ENCODE results near the gene TEX50. TPM values are rescaled to one million over a fixed set of nuclear protein-coding genes. Genes with fewer than 3 reads are reported as not detected.
"Not testable (repeated sequence)": the region's sequence is repeated elsewhere in the genome, so short reads cannot be mapped to it uniquely, and the experiment has no call there.

Gene TEX50, protein sequence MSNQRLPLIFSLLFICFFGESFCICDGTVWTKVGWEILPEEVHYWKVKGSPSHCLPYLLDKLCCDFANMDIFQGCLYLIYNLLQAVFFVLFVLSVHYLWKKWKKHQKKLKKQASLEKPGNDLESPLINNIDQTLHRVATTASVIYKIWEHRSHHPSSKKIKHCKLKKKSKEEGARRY
- polyA plus RNA-seq (2011; rRNA removed) (not detected in 2 replicates), polyA minus RNA-seq (2011; rRNA and poly(A)+ RNA removed) (not detected in 2 replicates)

DNA sequence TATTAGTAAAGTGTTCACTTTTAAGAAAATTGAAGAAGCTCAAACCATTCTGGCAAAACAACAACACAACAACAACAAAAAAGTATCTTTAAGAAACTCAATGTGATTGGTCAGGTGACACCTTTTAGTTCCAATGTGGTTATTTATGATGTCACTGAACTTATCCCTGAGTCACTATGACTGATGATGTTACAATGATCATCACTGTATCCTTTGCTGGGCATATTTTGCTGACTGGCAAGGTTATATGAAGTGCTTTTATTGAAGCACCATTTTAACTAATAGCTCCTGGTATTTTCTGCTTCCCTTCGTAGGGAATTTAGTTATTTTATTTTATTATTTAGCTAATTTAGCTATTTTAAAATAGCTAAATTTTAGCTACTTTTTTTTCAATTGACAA, at the start of gene TEX50:
TSS of gene TEX50 (plus strand) at position 223 of the 400 bp plus-strand sequence. CDS start 184 bp downstream, outside the sequence.
- TF ChIP-seq, protein P1, sequence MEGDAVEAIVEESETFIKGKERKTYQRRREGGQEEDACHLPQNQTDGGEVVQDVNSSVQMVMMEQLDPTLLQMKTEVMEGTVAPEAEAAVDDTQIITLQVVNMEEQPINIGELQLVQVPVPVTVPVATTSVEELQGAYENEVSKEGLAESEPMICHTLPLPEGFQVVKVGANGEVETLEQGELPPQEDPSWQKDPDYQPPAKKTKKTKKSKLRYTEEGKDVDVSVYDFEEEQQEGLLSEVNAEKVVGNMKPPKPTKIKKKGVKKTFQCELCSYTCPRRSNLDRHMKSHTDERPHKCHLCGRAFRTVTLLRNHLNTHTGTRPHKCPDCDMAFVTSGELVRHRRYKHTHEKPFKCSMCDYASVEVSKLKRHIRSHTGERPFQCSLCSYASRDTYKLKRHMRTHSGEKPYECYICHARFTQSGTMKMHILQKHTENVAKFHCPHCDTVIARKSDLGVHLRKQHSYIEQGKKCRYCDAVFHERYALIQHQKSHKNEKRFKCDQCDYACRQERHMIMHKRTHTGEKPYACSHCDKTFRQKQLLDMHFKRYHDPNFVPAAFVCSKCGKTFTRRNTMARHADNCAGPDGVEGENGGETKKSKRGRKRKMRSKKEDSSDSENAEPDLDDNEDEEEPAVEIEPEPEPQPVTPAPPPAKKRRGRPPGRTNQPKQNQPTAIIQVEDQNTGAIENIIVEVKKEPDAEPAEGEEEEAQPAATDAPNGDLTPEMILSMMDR (IDR thresholded peaks at IDR 0.05; ENCODE audit: low read depth, low read length), result no peak
- H3K27ac ChIP-seq (ENCODE audit: low read depth, low read length), result no peak within 1 kb of the TSS
- no peak for DNase-seq (ENCODE audit: low read depth, low spot score)
- ChIA-PET CTCF (interaction anchor here (0.9 kb wide), 1 partner anchor 893 kb away, joined by 3 read pairs; no protein-coding TSS in a partner anchor), POLR2A (no interaction called here)
- H3K27me3 ChIP-seq (ENCODE audit: control insufficient read depth, insufficient read depth, low read length), result no peaks in the 10 kb centered on the region
- peaks cover 10% of the 10 kb centered on the region for H3K9me3 ChIP-seq (ENCODE audit: control insufficient read depth, insufficient read depth, low read length)
- no peak within 1 kb of the TSS for H3K4me3 ChIP-seq (ENCODE audit: low read depth, low read length)

DNA sequence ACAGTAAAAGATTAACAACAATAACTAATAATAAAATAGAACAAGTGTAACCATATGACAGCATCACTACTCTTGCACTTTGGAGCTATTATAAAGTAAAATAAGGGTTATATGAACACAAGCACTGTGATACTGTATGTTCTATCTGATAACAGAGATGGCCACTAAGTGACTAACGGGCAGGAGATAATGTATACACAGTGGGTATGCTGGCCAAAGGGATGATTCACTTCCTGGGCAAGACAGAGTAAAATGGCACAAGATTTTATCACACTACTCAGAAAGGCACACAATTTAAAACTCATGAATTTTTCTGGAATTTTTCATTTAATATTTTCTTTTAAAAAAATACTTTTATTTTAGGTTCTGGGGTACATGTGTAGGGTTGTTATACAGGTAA, 44.6 kb upstream of the TEX50 start:
- no peak for DNase-seq (ENCODE audit: low read depth, low spot score)
- Histone ChIP-seq H3K27me3 (ENCODE audit: control insufficient read depth, insufficient read depth, low read length) (no peaks in the 10 kb centered on the region), H3K4me3 (ENCODE audit: low read depth, low read length) (no peak overlapping the region), H3K9me3 (ENCODE audit: control insufficient read depth, insufficient read depth, low read length) (no peaks in the 10 kb centered on the region), H3K27ac (ENCODE audit: low read depth, low read length) (no peak overlapping the region)
- TF ChIP-seq, protein P1 (IDR thresholded peaks at IDR 0.05; ENCODE audit: low read depth, low read length), result no peak
- ChIA-PET CTCF (no interaction called here), POLR2A (no interaction called here)

- H3K27ac ChIP-seq (ENCODE audit: low read depth, low read length); CTCF ChIA-PET; DNase-seq (ENCODE audit: low read depth, low spot score); H3K9me3 ChIP-seq (ENCODE audit: control insufficient read depth, insufficient read depth, low read length); H3K4me3 ChIP-seq (ENCODE audit: low read depth, low read length); POLR2A ChIA-PET; H3K27me3 ChIP-seq (ENCODE audit: control insufficient read depth, insufficient read depth, low read length): not testable (repeated sequence)
Observed at GRCh38 chr1:173591138-173591537, 44.0 kb upstream of the TEX50 start.

GRCh38 chr1:173596097-173596825, 38.9 kb upstream of the TEX50 start:
- CTCF ChIA-PET, result no interaction called here
- H3K27me3 ChIP-seq (ENCODE audit: control insufficient read depth, insufficient read depth, low read length), result peaks cover 2% of the 10 kb centered on the region
- TF ChIP-seq, protein P1 (IDR thresholded peaks at IDR 0.05; ENCODE audit: low read depth, low read length), result no peak

DNA sequence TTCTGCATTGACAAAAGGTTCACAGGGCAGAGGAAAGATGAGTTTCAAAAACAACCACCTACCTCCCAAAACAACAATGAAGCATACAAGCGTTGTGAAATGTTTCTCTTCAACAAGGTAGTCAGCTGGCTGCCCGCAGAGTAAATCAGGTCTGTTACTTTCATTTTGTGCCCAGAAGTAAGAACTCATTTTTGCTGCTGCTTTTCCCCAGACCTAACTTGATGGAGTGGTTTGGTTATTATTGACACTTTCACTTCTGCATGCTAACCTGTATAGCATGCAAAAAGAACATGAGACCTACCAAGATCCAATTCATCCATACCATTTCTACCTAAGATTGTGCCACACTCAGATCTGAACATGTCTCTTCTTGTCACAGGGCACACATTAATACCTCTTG, 33.5 kb upstream of the TEX50 start:
- Histone ChIP-seq H3K27me3 (ENCODE audit: control insufficient read depth, insufficient read depth, low read length) (peaks cover 2% of the 10 kb centered on the region), H3K4me3 (ENCODE audit: low read depth, low read length) (no peak overlapping the region), H3K27ac (ENCODE audit: low read depth, low read length) (no peak overlapping the region), H3K9me3 (ENCODE audit: control insufficient read depth, insufficient read depth, low read length) (no peaks in the 10 kb centered on the region)
- no peak for DNase-seq (ENCODE audit: low read depth, low spot score)
- TF ChIP-seq, protein P1 (IDR thresholded peaks at IDR 0.05; ENCODE audit: low read depth, low read length), result no peak
- ChIA-PET CTCF (no interaction called here), POLR2A (no interaction called here)

More at GRCh38 chr1:173596097-173596825, 38.9 kb upstream of the TEX50 start:
- H3K4me3 ChIP-seq (ENCODE audit: low read depth, low read length), result no peak overlapping the region
- no peak overlapping the region for H3K27ac ChIP-seq (ENCODE audit: low read depth, low read length)
- no peak for DNase-seq (ENCODE audit: low read depth, low spot score)
- POLR2A ChIA-PET, result no interaction called here
- H3K9me3 ChIP-seq (ENCODE audit: control insufficient read depth, insufficient read depth, low read length), result no peaks in the 10 kb centered on the region
